HG03103 (cell line): ENCODE data around the gene GFRAL.
"Not testable (repeated sequence)": the region's sequence is repeated elsewhere in the genome, so short reads cannot be mapped to it uniquely, and the experiment has no call there.

Source experiments
- ATAC-seq: cut with Tn5 transposase; IDR thresholded peaks from one replicate; pipeline ENCODE4 v1.9.1; 2021; ENCODE audit warnings: low read depth; ENCODE audit not compliant: unreplicated experiment

The GFRAL gene

DNA sequence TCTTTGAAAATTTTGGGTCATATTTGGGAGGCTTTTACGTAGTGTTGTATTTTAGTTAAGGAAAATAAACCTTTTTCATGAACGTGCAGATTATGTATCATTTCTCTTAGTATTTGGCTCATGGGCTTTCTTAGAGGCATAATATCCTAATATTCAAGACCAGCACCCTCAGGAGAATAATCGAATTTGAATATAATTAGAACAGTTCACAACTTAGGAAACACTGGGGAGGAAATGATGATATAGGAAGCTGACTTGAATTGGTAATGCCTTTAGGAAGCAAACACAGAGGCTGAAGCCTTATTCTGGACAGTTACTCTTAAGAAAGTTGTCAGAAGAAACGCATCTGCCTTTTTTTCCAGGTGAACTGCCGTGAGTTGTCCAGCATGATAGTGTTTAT, at the start of gene GFRAL:
Gene GFRAL, plus strand, starts transcription at position 301 of the 400 bp plus-strand sequence. Its CDS starts 86 bp downstream, at position 387.
- ATAC-seq, result no peak

DNA sequence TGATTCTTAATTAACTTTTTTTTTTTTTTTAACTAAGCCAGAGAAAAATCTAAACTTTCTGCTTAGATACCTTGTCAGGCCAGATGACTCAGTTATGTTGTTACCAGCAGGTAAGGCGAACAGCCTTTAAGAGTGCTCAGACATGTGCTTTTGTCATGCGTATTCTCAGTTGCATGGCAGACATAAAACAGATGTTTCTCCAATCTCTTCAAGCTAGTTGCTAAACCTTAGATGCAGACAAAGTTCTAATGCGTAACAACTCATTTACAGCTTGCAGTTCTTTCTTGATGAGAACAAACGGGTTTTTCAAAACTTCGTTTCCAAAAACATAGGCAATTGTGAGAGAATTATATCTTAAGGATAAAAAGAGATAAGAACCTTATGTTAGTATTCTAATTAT, 49.6 kb upstream of the GFRAL start:
- ATAC-seq, result no peak

DNA sequence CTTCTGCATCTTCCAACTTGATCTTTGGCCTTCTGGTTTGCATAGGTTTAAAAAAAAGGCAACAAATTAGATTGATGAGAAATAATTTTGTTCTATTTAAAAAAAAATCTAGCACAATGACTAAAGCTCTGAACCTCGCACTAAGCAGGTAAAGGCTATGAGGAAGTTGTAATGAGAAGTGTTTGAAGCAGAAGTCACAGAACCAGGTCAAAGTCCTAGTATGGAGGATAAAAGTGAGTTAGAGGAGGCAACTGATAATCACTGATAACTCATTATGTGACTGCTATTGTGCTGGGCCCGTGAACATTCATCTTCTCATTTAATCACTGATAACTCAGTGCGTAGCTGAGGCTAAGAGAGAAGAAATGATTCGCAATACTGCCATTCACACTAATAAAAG, 46.1 kb upstream of the GFRAL start:
- no peak for ATAC-seq

- no peak for ATAC-seq
Observed at GRCh38 chr6:55282115-55282514, 45.2 kb upstream of the GFRAL start.

- ATAC-seq, result no peak
Observed at GRCh38 chr6:55286824-55287223, 40.4 kb upstream of the GFRAL start.

GRCh38 chr6:55290736-55291135, 36.5 kb upstream of the GFRAL start:
- ATAC-seq, result no peak

DNA sequence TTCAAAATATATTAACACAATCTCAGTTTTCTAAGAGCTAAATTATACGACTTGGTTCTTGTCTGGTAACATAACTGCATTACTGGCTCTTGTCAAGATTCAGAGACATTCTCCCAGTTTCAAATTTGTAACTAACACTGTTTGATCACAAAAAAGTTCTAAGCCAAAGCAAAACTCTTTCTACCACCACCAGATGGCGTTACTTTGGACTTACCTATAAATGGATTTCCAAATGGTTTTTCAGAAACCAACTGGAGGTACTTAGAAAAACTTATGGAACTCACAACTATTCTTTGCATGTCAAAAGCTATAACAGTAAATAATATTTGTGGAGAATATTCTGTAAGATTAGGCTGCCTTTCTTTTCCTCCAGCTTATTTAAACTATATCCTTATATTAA, 34.2 kb upstream of the GFRAL start:
- ATAC-seq, result no peak

DNA sequence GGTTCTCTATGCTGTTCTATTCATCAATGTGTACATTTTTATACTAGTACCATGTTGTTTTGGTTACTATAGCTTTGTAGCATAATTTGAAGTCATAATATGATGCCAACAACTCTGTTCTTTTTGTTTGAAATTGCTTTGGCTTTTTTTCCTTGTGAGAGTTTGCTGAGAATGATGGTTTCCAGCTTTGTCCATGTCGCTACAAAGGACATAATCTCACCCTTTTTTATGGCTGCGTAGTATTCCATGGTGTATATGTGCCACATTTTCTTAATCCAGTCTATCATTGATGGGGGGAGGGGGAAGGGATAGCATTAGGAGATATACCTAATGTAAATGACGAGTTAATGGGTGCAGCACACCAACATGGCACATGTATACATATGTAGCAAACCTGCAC, 30.1 kb upstream of the GFRAL start:
- ATAC-seq, result not testable (repeated sequence)

DNA sequence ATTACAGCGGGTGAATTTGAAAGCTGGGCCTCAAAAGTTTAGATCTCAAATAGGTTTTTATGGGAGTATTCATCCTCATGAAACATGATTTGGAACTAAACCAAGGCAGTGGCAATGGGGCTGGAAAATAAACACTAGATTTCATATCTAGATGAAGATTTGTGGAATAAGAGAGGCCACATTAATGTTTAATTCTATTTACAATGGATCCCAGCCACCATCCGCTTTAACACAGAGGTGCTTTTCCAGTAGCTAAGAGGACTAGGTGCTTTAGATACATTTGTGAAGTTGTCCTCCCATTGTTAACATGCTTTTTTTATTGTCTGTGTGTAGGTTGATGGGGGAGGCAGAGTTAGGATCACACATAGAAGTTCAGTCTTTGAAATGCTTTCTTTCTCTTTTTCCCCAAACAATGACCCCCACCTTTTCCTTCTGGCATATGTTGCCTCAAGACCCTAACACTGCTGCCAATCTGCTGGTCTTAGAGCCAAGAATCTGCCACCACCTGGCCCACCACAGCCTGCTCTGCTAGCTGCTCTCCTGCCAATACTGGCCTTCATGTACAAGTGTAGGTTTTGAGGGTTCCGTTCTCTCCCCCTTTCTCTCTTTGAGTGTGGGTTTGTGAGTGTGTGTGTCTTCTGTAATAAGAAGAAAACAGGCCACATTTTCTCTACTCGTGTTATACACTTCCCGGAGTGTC, 27.8 kb upstream of the GFRAL start:
- no peak for ATAC-seq

DNA sequence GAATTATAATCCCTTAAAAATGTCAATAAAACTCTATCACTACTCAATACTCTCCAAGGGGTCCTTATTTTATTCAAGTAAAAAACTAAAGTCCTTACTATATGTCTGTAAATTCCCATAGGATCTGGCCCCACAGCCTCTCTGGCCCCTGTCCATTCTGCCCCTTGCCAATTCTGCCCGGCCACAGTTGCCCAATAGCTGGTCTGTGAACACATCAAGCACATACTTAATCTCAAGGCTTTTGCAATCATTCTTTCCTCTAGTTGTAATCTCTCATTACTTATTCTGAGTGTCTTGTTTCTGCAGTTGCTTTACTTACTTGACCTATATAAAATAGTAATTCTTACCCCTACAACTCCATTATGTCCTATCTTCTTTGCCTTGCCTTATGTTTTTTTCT, 22.5 kb upstream of the GFRAL start:
- no peak for ATAC-seq

DNA sequence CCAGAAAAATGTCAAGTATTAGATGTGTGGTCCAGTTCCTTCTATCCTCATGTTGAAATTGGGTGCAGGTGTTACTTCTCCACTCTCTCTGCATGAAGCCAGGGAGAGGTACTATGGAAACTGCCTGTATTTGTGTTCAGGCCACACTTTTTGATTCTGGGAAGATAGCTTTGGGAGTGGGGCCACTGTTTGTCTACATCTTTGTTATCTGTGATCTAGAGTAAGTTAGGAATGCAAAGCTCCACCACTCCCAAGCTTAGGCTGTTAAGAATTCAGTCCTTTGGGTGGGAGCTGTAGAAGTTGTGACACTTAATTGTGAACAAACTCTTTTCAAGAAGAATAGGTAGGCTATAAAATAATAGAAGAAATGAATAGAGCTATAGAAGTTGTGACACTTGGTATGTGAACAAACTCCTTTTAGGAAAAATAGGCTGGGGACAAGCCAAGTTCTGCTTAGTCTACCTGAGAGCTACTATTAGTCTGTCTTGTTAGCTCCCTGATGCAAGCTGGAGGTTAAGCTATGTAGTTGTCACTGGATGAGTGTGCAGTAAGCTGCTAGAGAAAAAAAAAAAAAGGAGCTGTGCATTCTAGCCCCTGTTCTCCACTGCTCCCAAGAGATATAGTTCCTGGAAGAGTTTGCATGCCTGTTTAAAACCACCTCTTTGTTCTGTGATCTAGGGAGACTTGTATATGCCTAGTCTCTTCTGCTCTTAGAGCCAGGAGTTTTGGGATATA, 7.1 kb upstream of the GFRAL start:
- ATAC-seq, result no peak

- no peak for ATAC-seq
Observed at GRCh38 chr6:55320696-55321086, 6.6 kb upstream of the GFRAL start.

DNA sequence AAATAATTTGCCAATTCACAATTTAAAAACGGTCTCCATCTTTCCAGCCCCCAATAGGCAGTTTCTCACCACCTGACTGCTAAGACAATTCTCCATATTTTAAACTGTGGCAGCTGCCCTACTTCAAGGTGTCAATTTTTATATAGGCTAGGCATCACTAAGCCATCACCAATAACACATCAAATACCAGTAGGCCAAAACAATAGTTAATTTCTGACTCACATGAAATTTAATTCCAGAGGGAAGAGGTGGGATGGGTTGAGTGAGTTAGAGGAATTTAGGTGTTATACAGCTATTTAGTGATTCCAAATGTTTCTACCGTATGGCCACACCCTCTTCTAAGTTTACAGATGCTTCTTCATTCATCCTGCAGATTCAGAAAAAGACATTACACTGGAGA, 49.9 kb downstream of the GFRAL start:
- no peak for ATAC-seq

- no peak for ATAC-seq
Observed at GRCh38 chr6:55379471-55379870, 52.2 kb downstream of the GFRAL start.

- no peak for ATAC-seq
Observed at GRCh38 chr6:55379895-55380294, 52.6 kb downstream of the GFRAL start.

DNA sequence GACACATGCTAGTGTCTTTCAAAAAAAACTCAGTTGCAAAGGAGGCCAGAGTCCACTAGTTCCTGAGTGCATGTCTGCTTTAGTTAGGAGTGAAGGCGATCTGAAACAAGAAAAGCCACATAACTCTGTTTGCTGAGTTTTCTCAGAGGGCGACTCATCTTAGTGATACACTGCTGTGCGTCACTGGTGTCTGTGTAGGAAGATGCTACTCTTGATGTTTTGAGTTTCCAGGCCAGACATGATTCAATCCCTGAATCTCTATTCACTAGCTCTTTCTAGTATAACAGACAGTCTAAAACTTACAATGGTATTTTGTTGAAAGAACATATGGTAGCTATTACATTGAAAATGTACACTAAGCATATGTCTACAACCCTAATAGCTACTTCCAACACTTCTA, 60.9 kb downstream of the GFRAL start:
- ATAC-seq, result no peak

GRCh38 chr6:55395871-55396270, 68.6 kb downstream of the GFRAL start:
- no peak for ATAC-seq

DNA sequence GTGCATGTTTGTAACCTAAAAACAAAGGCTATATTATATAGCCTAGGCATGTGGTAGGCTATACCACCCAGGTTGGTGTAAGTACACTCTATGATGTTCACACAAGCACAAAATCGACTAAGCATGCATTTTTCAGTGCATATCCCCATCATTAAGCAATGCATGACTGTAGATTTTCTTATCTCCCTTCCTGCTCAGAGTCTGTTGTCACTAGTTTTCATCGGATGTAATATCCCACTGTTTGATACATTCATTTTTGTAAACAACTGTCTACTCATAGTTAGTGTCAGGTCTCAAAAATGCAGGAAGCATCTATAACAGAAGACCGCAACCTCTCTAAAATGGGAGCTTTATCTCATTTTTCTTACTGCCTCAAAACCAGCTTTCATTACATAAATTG, 70.7 kb downstream of the GFRAL start:
- no peak for ATAC-seq

GRCh38 chr6:55399351-55399750, 72.1 kb downstream of the GFRAL start:
- ATAC-seq, result no peak

DNA sequence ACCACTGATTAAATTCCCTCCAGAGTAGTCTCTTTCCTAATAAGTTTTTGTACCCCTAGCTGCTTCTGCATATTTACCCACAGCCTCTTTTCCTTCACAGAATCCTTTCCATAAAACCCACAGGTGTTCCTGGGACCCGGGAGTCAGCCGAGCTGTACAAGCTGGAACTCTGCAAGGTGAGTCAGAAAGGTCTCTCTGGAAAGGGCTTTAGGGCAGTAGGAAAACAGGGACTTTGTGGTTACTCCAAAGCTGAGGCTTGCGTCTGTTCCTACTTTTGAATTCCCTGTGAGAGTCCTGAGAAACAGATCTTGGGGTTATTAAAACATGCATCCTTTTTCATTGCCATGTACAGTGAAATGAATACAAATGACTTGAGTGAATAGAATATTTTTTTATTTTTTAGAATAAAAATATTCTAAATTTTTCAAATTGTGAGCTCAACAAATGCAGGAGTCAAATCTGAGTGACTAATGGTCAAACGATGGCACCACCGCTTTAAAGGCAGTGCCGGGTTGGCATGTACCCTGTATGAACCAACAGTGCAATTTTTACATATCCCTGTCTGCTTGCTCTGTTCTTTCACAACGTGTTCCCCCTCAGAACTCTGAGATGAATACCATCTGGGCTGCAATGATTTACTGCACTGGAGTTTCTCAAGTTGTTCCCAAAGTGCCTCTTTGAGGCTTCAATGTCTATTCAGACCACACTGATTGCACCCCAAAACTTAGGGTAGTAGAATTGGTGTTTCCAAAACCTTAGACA, 78.4 kb downstream of the GFRAL start:
- ATAC-seq, result no peak

DNA sequence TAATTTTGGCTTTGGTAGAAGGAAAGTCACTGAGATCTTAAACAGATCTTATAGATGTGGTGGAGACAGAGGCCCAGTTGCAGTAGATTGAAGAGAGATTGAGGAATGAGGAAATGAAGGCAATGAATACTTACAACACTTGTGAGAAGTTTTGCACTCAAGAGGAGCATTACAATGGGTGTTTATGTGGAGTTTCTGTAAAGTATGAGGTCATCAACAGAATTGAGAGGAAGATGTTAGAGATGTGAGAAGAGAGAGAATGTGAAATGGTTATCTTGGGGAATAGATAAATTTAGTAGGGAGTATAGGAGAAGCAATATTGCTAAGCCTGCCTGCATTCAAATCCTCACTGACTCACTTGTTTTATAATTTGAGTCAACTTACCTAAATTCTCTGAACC, 83.4 kb downstream of the GFRAL start:
- no peak for ATAC-seq

DNA sequence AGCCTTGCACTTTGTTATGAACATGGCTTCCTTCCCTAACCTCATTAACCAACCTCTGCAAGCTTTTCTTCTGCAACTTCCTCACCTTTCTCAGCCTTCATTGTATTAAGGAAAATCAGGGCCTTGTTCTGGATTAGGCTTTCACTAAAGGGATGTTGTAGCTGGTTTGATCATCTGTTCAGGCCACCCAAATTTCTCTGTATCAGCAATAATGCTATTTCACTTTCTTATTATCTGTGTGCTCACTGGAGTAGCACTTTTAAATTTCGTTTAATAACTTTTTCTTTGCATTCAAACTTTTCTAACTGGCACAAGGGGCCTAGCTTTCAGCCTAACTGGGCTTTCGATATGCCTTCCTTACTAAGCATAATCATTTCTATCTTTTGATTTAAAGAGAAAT, 96.7 kb downstream of the GFRAL start:
- no peak for ATAC-seq
